Forelimb muscle (tissue), 1 donor: ENCODE data around the gene FHOD3. TPM values are rescaled to one million over a fixed set of nuclear protein-coding genes. Genes with fewer than 3 reads are reported as not detected.
"Not testable (repeated sequence)": the region's sequence is repeated elsewhere in the genome, so short reads cannot be mapped to it uniquely, and the experiment has no call there.

Source experiments
- DNase-seq: peaks from one replicate; pipeline ENCODE4 v3.0.0-alpha.2; 2013; ENCODE audit warnings: low read depth
- polyA plus RNA-seq: library from polyadenylated mRNA; unstranded; fragments of 120-200 nt; gene quantifications from one replicate; pipeline ENCODE4 v1.2.1, GENCODE V29; 2013; ENCODE audit not compliant: insufficient read length

Gene FHOD3
- polyA plus RNA-seq, 1 donor: 30.8 TPM

DNA sequence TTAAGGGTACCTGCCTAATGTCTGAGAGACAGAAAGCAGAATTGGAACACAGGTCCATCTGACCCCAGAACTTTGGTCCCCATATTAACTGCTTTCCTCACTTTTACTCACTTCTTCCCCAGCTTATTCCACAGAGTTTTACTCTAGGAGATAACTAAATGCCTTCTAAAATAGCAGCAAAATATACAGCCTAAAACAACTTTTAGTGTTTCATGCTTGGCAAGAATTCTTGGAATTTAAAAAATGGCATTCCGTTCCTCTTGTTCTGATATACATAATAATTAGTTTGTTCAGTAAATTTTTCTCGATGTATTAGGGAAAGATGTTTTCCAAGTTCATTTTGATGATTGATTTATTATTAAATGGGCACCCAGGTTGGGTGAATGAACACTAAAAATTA is 151.9 kb downstream of the FHOD3 start:
- no peak for DNase-seq

DNA sequence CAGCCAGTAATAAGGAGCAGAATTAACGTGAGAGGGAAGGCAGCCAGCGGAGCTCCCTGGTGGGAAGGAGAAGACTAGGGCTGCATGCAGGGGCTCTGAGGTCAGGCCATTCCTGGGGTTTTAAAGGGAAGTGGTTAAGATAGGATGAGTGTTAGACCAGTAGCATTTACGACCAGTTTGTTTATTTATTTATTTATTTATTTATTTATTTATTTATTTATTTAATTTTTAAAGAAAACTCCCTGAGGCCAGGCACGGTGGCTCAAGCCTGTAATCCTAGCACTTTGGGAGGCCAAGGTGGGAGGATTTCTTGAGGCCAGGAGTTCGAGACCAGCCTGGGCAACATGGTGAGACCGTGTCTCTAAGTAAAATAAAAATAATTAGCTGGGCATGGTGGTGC is 152.8 kb downstream of the FHOD3 start:
- no peak for DNase-seq

DNA sequence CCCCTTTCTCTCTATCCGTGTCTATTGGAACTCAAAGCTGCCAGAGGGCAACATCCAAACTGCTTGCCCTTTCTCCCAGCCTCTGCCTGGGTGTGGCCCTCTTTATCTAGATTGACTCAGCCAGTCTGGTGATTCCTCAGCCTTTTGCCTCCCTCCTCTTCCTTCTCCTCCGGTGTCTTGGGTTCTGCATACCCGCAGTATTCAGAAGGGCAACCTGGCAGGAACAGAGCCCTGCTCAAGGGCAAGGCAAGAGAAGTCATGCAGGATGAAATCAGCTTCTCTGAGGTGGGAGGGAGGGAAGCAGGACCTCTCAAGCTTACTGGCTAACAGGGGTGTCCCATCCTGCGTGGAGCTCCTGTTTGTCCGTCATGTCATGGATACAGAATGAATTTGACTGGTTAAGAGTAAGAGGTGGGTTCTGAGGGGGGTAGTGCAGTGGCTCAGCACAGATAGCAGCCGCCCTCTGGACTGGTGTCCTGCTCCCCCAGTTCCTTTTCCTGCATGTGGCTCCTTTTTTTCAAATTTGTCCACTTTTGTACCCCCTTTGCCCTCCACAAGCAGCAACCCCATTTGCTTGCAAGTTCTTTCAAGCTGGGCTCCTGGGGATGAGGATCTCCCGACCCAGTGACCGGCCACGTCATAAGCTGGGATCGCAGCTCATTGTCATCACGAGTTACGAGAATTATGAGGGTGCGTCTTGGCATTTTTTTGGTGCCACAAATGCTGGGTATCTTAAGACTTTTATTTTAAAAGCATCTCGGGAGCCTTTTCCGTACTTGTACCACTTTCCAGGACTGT is 154.1 kb downstream of the FHOD3 start:
- no peak for DNase-seq

DNA sequence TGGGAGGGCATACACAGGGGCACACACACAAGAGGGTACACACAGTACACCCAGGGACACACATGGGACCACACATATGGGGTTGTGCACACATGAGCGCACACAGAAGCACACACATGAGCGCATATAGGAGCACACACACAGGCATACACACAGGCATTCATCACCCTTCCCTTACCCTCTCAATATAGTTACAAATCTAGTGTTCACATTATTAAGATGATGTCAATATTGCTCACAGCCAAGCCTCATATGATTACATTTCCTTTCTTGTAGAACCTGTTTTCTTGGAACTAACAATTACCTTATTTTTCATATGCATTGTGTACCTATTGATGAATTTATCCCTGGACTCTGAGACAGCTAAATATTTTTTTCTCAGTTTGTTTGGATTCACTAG is 156.7 kb downstream of the FHOD3 start:
- no peak for DNase-seq

DNA sequence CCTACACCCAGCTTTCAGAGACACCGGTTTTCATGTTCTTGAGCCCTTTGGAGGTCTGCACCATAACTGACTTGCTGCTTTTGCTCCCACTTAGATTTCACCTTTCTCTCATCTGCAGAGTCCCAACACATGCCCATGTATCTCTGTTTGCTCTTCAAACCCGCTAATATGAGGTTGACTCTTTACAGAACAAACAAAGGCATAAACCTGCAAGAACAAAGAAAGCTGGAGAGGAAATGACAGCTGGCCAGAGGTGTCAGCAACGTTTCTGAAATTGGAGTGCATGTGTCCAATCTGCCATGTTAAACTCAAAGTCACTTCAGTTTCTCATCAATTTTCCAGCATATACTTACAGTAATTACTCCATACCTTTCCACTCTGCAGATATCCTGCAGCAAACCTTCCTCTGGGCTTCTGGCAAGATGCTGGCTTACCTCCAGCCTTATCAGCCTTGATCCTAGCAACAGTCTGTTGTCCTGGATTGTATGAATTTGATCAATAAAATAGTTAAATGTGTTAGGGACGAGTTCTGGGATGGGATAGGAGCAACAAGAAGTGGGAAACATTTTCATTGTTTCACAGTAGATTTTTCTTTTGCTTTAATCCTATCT is 157.4 kb downstream of the FHOD3 start:
- DNase-seq: no peak

DNA sequence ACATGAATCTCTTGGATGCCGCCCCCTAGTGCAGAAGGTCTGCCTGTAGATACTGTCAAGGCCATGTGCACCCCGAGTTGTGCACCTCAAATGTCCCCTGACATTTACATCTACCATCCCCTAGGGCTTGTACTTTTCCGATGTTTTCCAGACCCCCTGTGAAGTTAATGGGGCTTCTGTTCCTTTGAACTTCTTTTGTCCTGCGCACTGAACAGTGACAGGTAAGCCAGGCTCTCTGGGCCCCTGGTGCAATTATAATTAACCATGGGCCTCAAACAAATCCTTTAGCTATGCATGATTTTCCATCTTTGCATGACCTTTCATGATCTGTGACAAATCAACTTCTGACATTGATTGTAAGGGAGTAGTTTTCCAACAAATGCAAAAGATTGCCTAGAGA is 158.4 kb downstream of the FHOD3 start:
- DNase-seq: no peak

DNA sequence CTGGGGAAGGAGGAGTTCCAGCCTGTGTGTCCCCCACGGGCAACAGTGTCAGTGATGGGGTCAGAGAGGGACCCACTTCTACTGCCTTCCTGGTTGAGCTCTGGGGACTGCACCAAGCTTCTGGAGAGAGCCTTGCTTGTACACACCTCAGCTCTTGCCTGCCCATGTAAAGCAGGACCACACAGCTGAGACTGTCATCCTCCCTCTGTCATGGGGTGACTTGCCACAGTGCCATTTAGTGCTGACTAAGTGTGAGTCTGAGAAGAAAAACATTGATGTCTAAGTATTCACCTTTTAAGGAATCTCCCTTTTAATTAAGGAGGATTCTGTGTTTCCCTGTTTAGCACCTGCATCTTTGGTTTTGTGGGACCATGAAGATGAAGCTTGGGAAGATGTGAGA is 159.1 kb downstream of the FHOD3 start:
- no peak for DNase-seq

DNA sequence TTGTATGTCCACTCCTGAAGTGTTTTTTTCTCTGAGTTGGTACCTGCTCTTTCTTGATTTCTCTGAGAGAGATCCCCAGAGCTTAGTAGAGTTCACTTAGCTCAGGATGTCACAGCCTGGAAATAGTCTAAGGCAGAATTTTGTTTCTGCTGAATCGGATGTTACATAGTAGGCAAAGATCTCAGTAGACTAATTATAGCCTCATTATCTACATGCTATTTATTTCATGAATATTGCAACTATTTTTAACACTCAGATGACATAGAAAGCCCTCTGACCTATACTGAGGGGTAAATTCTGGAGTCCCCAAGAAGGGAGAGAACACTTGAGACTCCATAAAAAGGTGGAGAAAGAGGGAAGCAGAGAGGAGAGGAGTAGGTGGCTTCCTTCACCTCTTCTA is 160.2 kb downstream of the FHOD3 start:
- DNase-seq: no peak

DNA sequence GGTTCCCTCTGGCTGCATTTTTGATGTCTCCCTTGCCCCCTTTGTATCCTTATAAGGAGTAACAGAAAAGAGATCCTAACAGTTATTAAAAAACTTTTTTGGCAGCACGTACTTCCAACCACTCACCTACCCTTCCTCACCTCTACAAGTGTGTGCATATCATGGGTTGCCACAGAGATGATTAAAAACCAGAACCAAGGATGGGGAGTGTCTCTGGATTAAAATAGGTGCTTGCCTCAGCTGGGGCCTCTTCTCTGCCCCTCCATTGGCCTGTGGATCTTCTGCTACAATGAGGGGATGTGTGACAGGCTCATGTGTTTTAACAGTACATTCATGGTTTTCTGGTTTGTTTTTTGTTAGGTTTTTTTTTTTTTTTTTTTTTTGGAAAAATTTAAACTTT is 160.8 kb downstream of the FHOD3 start:
- no peak for DNase-seq

DNA sequence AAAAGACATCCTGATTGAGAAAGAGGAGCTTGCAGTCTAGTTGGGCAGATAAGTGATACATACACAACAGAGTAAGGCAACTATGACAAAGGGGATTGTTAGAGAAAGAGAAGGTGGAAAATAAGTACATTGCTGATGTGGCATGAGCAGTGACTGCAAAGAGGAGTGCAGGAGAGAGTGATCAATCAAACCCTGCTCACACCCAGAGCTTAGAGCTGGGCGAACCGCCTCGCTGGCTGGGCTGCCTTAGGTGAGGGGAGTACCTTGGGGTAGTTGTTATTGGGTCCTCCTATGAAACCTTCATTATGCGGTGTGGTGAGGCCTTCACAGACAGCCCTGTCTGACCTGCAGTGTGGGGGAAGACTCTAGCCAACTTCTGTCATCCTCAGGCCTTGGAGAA is 161.7 kb downstream of the FHOD3 start:
- DNase-seq: no peak

DNA sequence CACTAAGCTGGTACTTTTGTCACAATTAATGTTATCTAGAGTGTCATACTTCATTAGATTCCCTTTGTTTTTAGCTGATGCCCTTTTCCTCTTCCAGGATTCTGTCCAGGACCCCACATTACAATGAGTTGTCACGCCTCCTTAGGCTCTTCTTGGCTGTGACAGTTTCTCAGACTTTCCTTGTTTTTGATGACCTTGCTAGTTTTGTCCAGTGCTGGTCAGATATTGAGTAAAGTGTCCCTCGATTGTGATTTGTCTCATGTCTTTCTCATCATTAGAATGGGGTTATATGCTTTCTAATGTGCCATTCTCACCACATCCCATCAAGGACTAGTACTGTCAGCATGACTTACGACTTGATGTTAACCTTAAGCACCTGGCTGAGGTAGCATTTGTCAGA is 162.3 kb downstream of the FHOD3 start:
- no peak for DNase-seq

DNA sequence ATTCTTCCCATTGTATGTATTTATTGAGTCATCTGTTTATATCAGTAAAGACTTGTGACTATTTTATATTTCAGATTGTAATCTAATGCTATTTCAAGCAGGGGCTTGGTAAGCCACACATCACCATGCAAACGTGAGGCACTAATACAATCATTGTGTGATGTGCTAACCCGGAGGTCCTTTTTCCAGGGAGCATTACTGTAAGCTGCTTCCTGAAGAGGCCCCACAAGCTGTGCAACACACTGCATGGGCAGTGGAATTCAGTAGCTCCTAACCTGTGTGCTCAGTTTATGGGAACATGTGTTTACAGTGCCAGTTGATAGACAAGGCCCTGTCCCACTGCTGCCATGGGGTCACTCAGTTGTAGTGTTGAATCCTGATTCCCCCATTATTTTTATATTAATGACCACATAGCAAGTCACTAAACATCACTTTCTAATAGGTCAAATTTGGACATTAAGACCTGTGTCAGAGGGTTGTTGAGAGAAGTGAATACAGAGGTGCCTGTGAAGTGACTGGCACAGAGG is 162.9 kb downstream of the FHOD3 start:
- DNase-seq: no peak

DNA sequence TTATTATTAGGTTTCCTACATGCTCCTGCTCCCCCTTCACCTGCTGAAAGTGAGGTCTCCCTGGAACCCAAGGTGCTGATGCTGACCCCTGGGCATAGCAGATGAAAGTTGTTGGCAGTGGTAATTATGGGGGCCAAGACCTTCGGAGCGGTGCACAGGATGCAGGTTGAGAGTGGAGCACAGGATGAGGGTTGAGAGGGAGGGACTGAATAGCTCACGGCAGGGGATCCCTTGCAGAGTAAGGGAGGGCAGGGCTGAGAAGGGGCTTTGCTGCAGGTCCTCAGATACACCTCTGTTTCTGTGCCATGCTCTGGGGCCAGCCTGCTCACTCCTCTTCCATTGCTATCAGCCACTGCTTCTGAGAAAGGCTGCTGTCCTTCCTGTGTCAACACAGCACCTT is 163.3 kb downstream of the FHOD3 start:
- DNase-seq: no peak

DNA sequence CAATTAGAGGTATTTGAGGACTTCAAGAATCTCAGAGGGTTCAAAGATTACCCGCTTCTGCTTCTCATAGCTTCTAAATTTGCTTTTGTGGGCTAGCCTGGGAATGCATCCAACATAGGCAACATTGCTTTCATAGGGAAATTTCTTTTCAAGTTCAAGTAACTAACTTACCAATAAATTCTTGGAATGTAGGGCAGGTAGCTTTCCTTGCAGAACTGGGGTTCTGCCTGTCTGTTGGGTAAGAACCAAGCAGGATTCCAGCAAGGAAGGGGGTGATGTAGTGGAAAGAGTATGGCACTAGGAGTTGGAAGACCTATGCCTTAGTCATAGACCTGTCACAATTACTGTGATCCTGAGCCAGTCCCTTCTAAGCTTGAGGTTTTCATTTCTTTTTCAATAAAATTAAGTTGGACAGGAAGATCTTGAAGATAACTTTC is 164.1 kb downstream of the FHOD3 start:
- DNase-seq: no peak

DNA sequence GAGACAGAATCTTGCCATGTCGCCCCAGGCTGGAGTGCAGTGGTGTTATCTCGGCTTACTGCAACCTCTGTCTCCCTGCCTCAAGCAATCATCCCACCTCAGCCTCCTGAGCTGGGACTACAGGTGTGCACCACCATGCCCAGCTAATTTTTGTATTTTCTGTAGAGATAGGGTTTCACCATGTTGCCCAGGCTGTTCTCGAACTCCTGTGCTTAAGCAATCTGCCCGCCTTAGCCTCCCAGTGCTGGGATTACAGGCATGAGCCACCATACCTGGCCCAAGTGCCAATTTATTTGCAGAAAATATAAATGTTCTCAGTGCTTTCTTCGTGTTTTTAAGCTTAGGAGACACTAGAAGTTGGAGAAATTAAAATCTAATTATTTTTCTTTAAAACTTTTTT is 166.0 kb downstream of the FHOD3 start:
- DNase-seq: not testable (repeated sequence)

DNA sequence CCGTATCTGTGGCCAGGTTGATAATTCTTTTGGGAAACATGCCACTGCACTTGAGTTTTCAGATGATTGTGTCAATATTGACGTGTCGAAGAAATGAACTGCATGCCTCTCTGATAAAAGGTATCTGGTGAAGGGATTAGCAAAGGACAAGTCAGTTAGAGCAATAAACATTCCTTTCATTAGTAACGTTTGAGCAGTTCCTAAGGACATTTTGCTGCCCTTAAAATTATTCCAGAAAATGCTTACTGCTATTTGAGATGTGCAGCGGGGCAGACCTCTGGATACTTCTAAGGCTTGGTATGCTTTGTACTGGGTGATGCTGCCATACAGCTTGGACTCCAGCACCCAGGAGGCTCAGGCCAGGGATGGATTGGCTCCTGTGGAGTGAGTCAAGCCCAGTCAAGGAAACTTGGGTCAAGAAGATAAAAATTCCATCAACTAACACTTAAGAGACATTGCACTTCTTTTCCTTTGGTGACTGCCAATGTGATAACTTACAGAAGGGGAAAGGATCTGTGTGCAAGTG is 166.7 kb downstream of the FHOD3 start:
- DNase-seq: no peak

DNA sequence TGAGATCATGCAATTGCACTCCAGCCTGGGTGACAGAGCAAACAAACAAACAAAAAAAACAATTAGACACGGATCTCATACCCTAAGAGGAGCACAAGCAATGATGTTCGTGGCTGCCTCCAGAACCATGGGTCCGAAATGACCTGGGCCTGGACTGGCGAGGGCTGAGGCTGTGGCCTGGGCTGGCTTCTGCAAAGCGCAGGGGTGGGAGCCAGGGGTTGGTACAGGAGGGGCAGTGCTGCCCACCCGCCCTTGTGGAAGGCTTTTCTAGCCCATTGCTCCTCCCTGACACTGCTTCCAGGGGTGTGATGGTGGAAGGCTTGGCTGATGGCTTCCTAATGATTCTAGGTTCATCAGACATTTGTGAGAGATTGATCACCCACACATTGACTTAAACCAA is 167.8 kb downstream of the FHOD3 start:
- no peak for DNase-seq

DNA sequence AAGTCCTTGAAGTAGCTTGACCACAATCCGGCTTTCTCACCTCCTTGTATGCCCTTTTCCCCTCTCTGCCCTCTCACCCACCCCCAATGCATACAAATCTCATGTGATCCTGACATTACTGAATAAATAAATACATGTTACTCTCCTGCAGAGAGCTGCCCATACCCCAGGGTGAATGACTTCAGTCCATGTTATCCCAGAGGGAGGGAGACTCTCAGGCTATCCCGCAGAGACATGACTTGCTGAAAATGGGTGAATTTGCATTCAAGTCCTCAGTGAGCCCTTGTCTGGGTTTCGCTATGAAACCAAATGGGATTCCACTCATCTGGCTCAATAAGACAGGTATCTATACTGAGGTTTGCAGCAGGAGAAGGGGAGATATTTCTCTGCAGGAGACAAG is 168.5 kb downstream of the FHOD3 start:
- DNase-seq: no peak

DNA sequence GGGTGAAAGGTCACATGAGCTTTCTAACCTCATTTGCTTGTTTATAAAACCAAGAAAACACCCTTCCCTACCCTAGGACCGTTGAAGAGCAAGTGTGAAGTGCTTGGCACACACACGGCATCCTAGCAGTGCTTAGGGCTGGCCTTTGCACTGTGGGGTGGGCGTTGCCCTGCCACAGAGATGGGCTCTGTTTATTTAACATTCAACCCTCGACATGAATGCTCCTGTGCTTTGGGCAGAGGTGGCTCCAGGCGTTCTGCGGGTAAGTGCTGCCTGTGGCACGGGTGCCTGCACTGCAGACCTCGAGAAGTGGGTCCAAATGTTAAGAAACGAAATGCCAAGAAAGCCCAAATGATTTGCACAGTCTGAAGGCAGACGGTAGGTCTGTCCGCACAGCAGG is 170.1 kb downstream of the FHOD3 start:
- no peak for DNase-seq

DNA sequence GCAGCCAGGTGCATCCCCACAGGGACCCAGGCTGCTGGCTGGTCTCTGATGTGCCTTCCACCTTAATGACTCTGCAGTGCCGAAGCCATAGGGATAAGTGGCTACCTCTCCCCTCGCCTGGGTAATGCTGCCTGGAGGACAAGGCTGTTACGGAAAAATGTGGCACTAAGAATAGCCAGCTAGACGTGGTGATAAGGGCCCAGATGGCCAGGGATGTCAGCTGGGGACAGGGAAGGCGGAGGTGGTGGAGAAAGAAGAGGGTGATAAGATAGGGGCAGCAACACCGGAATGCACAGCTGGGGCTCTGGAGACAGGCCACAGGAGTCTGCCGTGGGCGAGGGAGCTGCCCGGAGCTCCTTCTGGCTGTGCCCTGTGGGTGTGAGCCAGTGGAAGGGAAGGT is 170.6 kb downstream of the FHOD3 start:
- DNase-seq: no peak

DNA sequence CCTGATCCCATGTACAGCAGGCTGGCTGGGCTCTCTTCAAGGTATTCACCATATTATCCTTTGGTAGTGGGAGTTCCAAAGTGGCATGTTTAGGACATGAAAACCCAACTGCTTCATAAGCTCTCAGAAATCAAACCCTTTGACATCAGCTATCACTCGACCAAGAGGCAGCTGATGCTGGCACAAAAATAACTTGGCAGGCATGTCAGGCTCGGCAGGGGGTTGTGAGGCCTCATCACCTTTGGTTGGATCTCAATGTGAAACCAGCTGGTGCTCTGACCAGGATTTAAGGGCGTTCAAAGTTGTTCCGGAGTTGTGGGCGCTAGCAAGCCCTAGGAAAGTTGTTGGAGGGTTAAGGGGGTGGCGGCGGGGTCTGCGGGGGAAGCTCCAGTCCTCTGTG is 171.9 kb downstream of the FHOD3 start:
- DNase-seq: no peak

DNA sequence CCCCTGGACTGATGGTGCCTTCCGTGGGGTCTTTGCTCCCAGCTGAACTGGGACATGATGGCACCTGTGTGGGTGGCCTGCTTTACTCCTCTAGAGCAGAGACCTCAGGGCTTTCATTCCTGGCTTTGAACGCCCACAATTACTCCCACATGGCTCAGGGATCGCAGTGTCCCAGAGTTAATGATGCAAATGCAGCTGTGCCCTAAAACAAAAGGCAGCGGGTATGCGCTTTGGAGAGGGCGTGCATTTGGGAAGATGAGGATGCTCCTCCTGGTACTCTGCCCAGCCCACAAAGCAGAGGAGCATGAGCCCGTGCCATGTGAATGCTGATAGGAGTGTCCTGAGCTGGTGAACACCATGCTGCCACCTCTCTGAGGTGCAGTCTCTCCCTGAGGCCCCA is 173.4 kb downstream of the FHOD3 start:
- no peak for DNase-seq

DNA sequence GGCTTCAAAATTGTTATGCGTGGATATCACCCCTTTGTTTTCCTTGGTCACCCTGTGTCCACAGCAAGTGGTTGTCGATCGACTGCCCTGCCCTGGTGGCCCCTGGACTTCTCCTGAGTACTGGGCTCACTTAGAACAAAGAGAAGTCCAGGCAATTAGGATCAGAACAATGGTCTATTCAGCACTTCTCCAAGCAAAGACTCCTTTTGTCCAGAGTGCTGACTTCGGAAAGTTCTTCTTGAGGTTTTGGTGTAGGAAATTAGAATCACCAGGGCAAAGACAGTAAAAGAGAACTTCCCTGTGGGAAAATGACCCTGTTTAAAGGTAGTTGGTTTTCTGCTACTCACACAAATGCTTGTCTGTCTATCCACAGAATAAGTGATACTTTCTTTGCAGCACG is 173.9 kb downstream of the FHOD3 start:
- no peak for DNase-seq
